K562 (cell line): ENCODE results near the gene PRR20C. TPM values are rescaled to one million over a fixed set of nuclear protein-coding genes. Genes with fewer than 3 reads are reported as not detected.

Experiments used
- ATAC-seq: fragments of 200-7000 bp; cut with Tn5 transposase; 3 replicates; pipeline ENCODE4 v1.9.1; 2020; ENCODE audit warnings: moderate library complexity
- BruUV-seq: library from RNA; stranded (reverse); fragments of 400-500 nt; replicated peaks from 2 replicates; lab custom pipeline; 2021; lab: Mats Ljungman, UMichigan
- CTCF ChIA-PET: fragments of 300-600 bp; formaldehyde crosslinking; extraction: SDS; loops from one replicate; lab custom pipeline; 2021; ENCODE audit warnings: low intra/inter-chr PET ratio; lab: Yijun Ruan, JAX
- POLR2A ChIA-PET: fragments of 300-600, 350-650 bp; sonication (Branson Sonifier 250); formaldehyde crosslinking; extraction: SDS; loops from one replicate; lab custom pipeline; 2021; ENCODE audit warnings: antibody characterized with exemption, inconsistent platforms; lab: Yijun Ruan, JAX
- DNase-seq, 4 experiments: peaks; one replicate each; pipeline versions ENCODE4 v3.0.0 to v3.0.0-alpha.2; 2011 to 2018; ENCODE audit warnings: low spot score in 3 of 4, mixed read lengths in 3 of 4; ENCODE audit errors: extremely low read depth in 1 of 4
- FAIRE-seq: peaks from 2 replicates; lab custom pipeline; 2011; peaks lifted over from hg19 to GRCh38; lab: Jason Lieb, UNC
- H2AFZ ChIP-seq: 2 replicates; pipeline ENCODE4 v1.6.0; 2011; ENCODE audit warnings: low read depth, low read length, control low read depth, inconsistent platforms
- H3K27ac ChIP-seq: fragments of 200-600 bp; 3 replicates; pipeline ENCODE4 v1.8.0; 2011; ENCODE audit warnings: low read depth, mild to moderate bottlenecking, control low read depth, inconsistent platforms, low read length, moderate library complexity, mixed read lengths; ENCODE audit errors: extremely low read depth
- H3K27me3 ChIP-seq, 2 experiments: fragments of 300-600 bp in 1 of 2; 2 replicates in 1 of 2; 3 replicates in 1 of 2; pipeline versions ENCODE4 v1.6.0 to v1.8.0; 2011; ENCODE audit warnings: inconsistent platforms in 2 of 2, low read length in 2 of 2, mild to moderate bottlenecking in 1 of 2, mixed read lengths in 1 of 2, moderate library complexity in 1 of 2; ENCODE audit not compliant: control insufficient read depth in 2 of 2, insufficient read depth in 2 of 2
- H3K36me3 ChIP-seq: fragments of 300-600 bp; 3 replicates; pipeline ENCODE4 v1.8.0; 2011; ENCODE audit warnings: mild to moderate bottlenecking, low read length, inconsistent platforms; ENCODE audit not compliant: control insufficient read depth, insufficient read depth
- H3K4me1 ChIP-seq, 2 experiments: fragments of 200-600 bp in 1 of 2; replicated peaks in 1 of 2; 2 replicates in 1 of 2; 3 replicates in 1 of 2; pipeline versions ENCODE4 v1.5.1 to v1.8.0; 2011; ENCODE audit warnings: inconsistent platforms in 2 of 2, low read length in 2 of 2, mild to moderate bottlenecking in 1 of 2, mixed read lengths in 1 of 2, moderate library complexity in 1 of 2; ENCODE audit not compliant: control insufficient read depth in 2 of 2, insufficient read depth in 2 of 2
- H3K4me2 ChIP-seq: 2 replicates; pipeline ENCODE4 v1.6.1; 2011; ENCODE audit warnings: low read length, control low read depth, inconsistent platforms, mixed read lengths; ENCODE audit not compliant: insufficient read depth
- H3K4me3 ChIP-seq: fragments of 200-600 bp; sonication (generic), shearing (Covaris generic); 2 replicates; pipeline ENCODE4 v1.5.1; 2016; ENCODE audit warnings: control low read depth, inconsistent platforms
- H3K79me2 ChIP-seq: fragments of 200-600 bp; 3 replicates; pipeline ENCODE4 v1.8.0; 2011; ENCODE audit warnings: low read length, inconsistent platforms; ENCODE audit not compliant: control insufficient read depth, insufficient read depth
- H3K9ac ChIP-seq, 2 experiments: 2 replicates each; pipeline versions ENCODE4 v1.6.0 to v1.6.1; 2011; ENCODE audit warnings: low read depth in 2 of 2, low read length in 2 of 2, control low read depth in 1 of 2, inconsistent platforms in 1 of 2, mild to moderate bottlenecking in 1 of 2, mixed read lengths in 1 of 2; ENCODE audit not compliant: insufficient read depth in 1 of 2
- H3K9me1 ChIP-seq: one replicate; pipeline ENCODE4 v1.6.0; 2011; ENCODE audit warnings: inconsistent platforms, mild to moderate bottlenecking, low read length, moderate library complexity; ENCODE audit not compliant: control insufficient read depth, insufficient read depth
- H3K9me3 ChIP-seq: replicated peaks from 2 replicates; pipeline ENCODE4 v1.5.1; 2011; ENCODE audit warnings: low read depth, low read length, inconsistent platforms; ENCODE audit not compliant: control insufficient read depth, insufficient read depth
- H4K20me1 ChIP-seq: replicated peaks from 2 replicates; pipeline ENCODE4 v1.6.1; 2011; ENCODE audit warnings: low read length, inconsistent platforms, mixed read lengths; ENCODE audit not compliant: control insufficient read depth, insufficient read depth
- BACH1 ChIP-seq: fragments of 200-800 bp; sonication (Bioruptor generic); IDR thresholded peaks from 2 replicates; pipeline ENCODE4 v1.6.1; 2016; ENCODE audit warnings: missing genetic modification characterization, missing compliant biosample characterization
- GTF2E2 ChIP-seq: fragments of 200-800 bp; sonication (Bioruptor generic); IDR thresholded peaks from 2 replicates; pipeline ENCODE4 v1.6.1; 2016; ENCODE audit warnings: missing genetic modification characterization, missing compliant biosample characterization
- HINFP ChIP-seq: fragments of 450-650 bp; conservative IDR thresholded peaks from 2 replicates; pipeline ENCODE4 v1.6.1; 2016; ENCODE audit warnings: missing genetic modification characterization, low read depth, mild to moderate bottlenecking, control low read depth, missing compliant biosample characterization
- KDM1A ChIP-seq, 2 experiments: fragments of 450-650 bp; IDR thresholded peaks; 2 replicates each; pipeline ENCODE4 v1.6.1; 2016; ENCODE audit warnings: mild to moderate bottlenecking in 2 of 2
- KLF1 ChIP-seq: fragments of 450-650 bp; IDR thresholded peaks from 2 replicates; pipeline ENCODE4 v1.6.1; 2016; ENCODE audit warnings: missing genetic modification characterization, missing compliant biosample characterization
- MAZ ChIP-seq, 2 experiments: fragments of 450-650 bp in 1 of 2; sonication (generic) in 1 of 2; formaldehyde crosslinking; IDR thresholded peaks in 1 of 2; conservative IDR thresholded peaks in 1 of 2; 2 replicates each; pipeline versions ENCODE4 v1.4.0 to v1.5.0; 2020; ENCODE audit warnings: mild to moderate bottlenecking in 1 of 2, missing genetic modification reagents in 1 of 2
- PTTG1 ChIP-seq: fragments of 450-650 bp; IDR thresholded peaks from 2 replicates; pipeline ENCODE4 v1.6.1; 2016; ENCODE audit warnings: low read depth, mild to moderate bottlenecking, missing genetic modification characterization, missing compliant biosample characterization
- RBFOX2 ChIP-seq: fragments of 200-400 bp; formaldehyde crosslinking; IDR thresholded peaks from 2 replicates; pipeline ENCODE4 v1.6.1; 2017; ENCODE audit warnings: low read depth, mild to moderate bottlenecking, low read length, moderate library complexity
- XRCC3 ChIP-seq: fragments of 450-650 bp; IDR thresholded peaks from 2 replicates; pipeline ENCODE4 v1.6.1; 2017; ENCODE audit warnings: mild to moderate bottlenecking, moderate library complexity
- ZBTB7A ChIP-seq: IDR thresholded peaks from 2 replicates; pipeline ENCODE4 v1.6.1; 2011; ENCODE audit warnings: low read depth, mild to moderate bottlenecking, low read length, moderate library complexity, borderline replicate concordance; ENCODE audit not compliant: control insufficient read depth
- ZNF212 ChIP-seq: fragments of 450-650 bp; formaldehyde crosslinking; IDR thresholded peaks from 2 replicates; pipeline ENCODE4 v1.4.0; 2020; ENCODE audit warnings: mild to moderate bottlenecking
- ZNF512 ChIP-seq: IDR thresholded peaks from 2 replicates; pipeline ENCODE4 v1.6.1; 2016; ENCODE audit warnings: missing genetic modification characterization, missing compliant biosample characterization
- ZNF696 ChIP-seq: fragments of 250-450 bp; sonication (Bioruptor Pico); conservative IDR thresholded peaks from 2 replicates; pipeline ENCODE4 v1.4.0; 2020; ENCODE audit warnings: mild to moderate bottlenecking, moderate library complexity
- WGBS: fragments of 100-300 bp; shearing (Covaris generic); methylation state at CpG from one replicate; pipeline ENCODE4 v1.1.6; 2016; ENCODE audit warnings: low coverage, mixed read lengths; ENCODE audit not compliant: insufficient coverage; ENCODE audit errors: missing lambda C conversion rate; 5-methylcytosine and 5-hydroxymethylcytosine counted together
- in situ Hi-C: fragments of 300-500 bp; cut with MboI; formaldehyde crosslinking; loops from 4 replicates; pipeline ENCODE4 v1.15.0; 2018; ENCODE audit warnings: inconsistent platforms, mixed read lengths
- intact Hi-C: fragments of 100-400 bp; cut with micrococcal nuclease; formaldehyde crosslinking; loops from 2 replicates; pipeline ENCODE4 v1.14.2; 2022
- polyA plus RNA-seq, 8 experiments: library from polyadenylated mRNA; depleted of rRNA in 4 of 8; stranded (reverse) in 5 of 8; unstranded in 3 of 8; fragments of >200 nt; fragmentation: Nextera tagmentation in 2 of 8; fragmentation: Illumina TruSeq in 1 of 8; extraction: Ambion mirVana in 2 of 8; extraction: Trizol in 1 of 8; gene quantifications; 2 replicates each; pipeline versions ENCODE4 v1.2.1 to v1.2.3, GENCODE V29; 2011 to 2014; ENCODE audit warnings: inconsistent platforms in 1 of 8, missing spikeins in 1 of 8
- total RNA-seq, 7 experiments: library from RNA; depleted of rRNA in 6 of 7; stranded (reverse); fragments of >200 nt in 6 of 7; fragmentation: Illumina TruSeq in 2 of 7; extraction: Trizol in 2 of 7; gene quantifications; 2 replicates each; pipeline versions ENCODE4 v1.2.1 to v1.2.3, GENCODE V29; 2011 to 2021; ENCODE audit warnings: low replicate concordance in 1 of 7

The PRR20C gene
- total and polyA plus RNA-seq, 9 of the 15 experiments (the other 6 are each of a cell fraction or from before 2014, with no cell fraction given) = not detected

- no peak for FAIRE-seq
- in situ Hi-C loops = no loop called here
- no peak overlapping the region for H2AFZ ChIP-seq
- ChIA-PET POLR2A (no interaction called here), CTCF (no interaction called here)
- H3K9me3 ChIP-seq = no peaks in the 10 kb centered on the region
- no peaks in the 10 kb centered on the region for H3K4me1 ChIP-seq
- no peak overlapping the region for H3K9ac ChIP-seq
- H3K9me1 ChIP-seq = no peaks in the 10 kb centered on the region
- no peaks in the 10 kb centered on the region for H3K79me2 ChIP-seq
- TF ChIP-seq ZNF512 (tag) (no peak), GTF2E2 (tag) (no peak), XRCC3 (no peak), PTTG1 (tag) (no peak), KDM1A (IDR thresholded peaks at IDR 0.05) (no peak), MAZ (CRISPR knock-in tag; conservative IDR thresholded peaks at IDR 0.05 in 1 of 2, IDR thresholded peaks at IDR 0.05 in 1 of 2) (no peak), RBFOX2 (no peak), ZNF696 (CRISPR knock-in tag) (no peak), ZNF212 (CRISPR knock-in tag) (no peak), ZBTB7A (no peak), KLF1 (tag) (no peak), BACH1 (tag) (no peak), HINFP (tag) (no peak)
- ATAC-seq = no peak
- H3K4me2 ChIP-seq = no peak overlapping the region
- intact Hi-C loops = no loop called here
- no TSS peak for BruUV-seq
- H3K36me3 ChIP-seq = no peaks in the 10 kb centered on the region
- H3K27ac ChIP-seq = no peak overlapping the region
- H3K4me3 ChIP-seq = no peak overlapping the region
- H3K27me3 ChIP-seq = no peaks in the 10 kb centered on the region
- H4K20me1 ChIP-seq = no peaks in the 10 kb centered on the region
- no peak for DNase-seq
- WGBS = 0% methylated on average over 1 of the region's 1 CpG
These were observed 30.2 kb upstream of the PRR20C start for GRCh38 chr13:57123681-57124080.
